GM12874 (cell line): ENCODE measurements around the gene NRP1.

ENCODE experiments used
- TF ChIP-seq, protein P1 (sequence below): IDR thresholded peaks from 2 replicates; pipeline ENCODE4 v1.5.1; 2011; ENCODE audit warnings: low read depth, mild to moderate bottlenecking, control low read depth, low read length, moderate library complexity; ENCODE audit not compliant: insufficient read depth

NRP1 gene

DNA sequence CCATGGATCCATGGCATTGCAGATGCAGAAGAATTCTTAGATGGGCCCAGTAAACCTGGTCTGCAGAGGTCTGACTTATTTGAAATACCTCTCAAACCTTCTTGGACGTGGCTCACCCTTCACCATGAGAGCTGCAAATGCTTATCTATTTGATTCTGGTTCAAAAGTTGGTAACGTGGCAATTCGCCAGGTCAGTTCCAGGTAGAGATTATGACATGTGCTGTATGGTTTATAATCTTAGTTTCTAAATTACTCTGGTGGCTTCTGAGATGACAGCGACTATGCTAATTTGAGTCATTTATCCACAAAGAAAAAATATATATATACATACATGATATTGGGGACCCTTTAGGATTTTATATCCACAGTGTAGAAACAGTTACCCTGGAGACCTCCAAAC lies 68.8 kb downstream of the NRP1 start:
- TF ChIP-seq, protein P1, sequence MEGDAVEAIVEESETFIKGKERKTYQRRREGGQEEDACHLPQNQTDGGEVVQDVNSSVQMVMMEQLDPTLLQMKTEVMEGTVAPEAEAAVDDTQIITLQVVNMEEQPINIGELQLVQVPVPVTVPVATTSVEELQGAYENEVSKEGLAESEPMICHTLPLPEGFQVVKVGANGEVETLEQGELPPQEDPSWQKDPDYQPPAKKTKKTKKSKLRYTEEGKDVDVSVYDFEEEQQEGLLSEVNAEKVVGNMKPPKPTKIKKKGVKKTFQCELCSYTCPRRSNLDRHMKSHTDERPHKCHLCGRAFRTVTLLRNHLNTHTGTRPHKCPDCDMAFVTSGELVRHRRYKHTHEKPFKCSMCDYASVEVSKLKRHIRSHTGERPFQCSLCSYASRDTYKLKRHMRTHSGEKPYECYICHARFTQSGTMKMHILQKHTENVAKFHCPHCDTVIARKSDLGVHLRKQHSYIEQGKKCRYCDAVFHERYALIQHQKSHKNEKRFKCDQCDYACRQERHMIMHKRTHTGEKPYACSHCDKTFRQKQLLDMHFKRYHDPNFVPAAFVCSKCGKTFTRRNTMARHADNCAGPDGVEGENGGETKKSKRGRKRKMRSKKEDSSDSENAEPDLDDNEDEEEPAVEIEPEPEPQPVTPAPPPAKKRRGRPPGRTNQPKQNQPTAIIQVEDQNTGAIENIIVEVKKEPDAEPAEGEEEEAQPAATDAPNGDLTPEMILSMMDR, result no peak

DNA sequence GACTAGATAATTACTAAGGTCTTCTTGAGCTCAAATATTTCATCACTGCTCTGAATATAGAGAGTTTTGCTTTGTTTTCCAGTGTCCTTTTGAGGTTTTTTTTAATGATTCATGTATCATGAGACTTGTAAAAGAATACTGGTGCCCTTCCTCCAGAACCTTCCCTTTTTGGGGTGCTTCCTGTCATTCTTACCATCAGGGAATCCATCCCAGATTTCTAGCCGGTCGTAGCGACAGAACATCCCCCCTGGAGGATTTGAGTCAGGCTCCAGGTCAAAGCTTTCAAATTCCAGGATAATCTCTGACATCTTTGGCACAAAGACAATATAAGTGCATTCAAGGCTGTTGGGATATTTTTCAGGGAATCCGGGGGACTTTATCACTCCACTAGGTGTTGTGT lies 71.0 kb downstream of the NRP1 start:
- TF ChIP-seq, protein P1, result no peak

DNA sequence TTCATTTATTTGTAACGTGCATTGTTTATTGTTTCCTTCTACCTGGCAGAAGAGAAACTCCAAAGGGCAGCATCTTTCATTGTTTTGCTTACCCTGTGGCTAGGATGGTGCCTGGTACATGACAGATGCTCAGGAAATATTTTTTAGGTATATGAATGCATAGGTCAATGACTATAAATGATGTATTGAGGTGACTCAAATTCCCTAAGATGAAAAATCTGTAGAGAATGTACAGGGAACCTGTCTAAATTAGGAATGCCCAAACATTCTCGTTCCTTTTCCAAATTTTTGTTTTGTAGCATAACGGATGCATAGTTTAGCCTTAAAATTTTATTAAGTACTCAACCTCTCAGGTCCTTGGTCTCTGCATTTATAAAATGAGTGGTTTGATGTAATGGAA lies 71.6 kb downstream of the NRP1 start:
- TF ChIP-seq, protein P1, result no peak

DNA sequence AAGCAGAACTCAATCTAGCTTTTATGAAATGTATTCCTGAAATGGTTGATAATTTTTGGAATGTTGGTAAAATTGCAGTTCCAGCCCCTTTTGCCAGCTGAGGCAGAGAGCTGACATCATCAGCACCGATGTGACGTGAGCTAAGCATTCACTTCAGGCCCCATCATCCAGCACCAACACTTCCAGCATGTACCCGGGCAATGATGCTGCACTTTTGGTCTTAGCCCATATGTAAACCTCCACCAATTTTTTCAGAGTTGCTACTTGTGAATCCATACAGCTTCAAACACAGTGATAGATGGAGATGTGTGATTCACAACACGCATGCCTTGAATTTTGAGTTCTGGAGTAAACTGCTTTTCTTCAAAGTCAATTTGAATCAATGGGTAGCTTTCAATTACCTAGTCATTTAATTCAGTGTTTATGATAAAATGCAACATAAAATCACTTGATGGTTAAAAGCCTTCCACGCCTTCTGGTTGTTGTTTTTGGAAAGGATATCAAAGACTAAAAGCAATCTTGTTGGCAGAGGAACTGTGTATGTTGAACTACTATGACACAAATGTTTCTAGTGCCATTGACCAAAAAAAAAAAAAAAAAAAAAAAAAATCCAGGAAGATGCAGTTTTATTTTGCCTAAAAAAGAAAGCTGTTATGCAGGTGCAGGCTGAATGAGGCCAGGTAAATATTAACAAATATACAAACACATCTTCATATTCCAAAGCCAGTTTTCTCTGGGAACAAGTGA lies 73.9 kb downstream of the NRP1 start:
- TF ChIP-seq, protein P1, result no peak

DNA sequence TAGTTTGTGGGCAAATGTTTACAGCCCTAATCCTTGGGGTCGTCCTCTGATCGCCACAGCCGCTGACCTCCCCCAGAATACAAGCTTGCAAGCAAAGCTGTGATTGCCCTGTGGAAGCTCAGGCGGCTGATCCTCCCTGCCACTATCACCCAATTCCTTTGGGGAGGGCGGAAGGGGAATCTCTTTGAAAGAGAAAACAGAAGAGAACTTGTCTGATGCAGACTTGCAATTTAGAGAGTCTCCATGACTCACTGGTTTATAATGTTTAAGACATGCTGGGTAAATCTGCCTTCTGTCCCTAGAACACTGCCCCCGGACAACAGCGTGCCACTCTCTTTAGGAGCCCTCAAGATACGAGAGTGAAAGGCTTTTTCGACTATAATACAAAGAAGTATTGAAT lies 75.5 kb downstream of the NRP1 start:
- TF ChIP-seq, protein P1, result no peak

DNA sequence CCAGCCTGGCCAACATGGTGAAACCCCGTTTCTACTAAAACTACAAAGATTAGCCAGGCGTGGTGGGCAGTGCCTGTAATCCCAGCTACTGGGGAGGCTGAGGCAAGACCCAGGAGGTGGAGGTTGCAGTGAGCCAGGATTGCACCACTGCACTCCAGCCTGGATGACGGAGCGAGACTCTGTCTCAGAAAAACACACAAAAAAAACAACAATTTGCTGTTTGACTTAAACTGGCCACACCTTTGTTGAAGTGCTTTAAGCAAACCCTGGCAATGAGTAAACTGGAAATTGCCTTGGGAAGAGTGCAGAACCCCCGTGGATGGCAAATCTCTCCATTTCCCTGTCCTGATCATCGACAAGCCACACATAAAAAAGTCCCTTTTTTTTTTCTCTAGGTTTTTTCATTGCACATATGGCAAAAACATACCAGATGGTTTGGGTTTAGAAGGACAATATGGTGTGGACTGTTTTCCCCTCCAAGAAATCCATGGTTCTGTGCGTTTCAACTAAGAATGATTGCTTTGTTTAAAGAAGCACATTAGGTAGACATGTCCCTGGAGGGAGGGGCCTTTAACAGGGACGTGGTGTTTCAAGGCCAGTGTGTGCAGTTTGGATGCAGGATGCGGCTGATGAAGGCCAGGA lies 76.9 kb downstream of the NRP1 start:
- TF ChIP-seq, protein P1, result no peak

DNA sequence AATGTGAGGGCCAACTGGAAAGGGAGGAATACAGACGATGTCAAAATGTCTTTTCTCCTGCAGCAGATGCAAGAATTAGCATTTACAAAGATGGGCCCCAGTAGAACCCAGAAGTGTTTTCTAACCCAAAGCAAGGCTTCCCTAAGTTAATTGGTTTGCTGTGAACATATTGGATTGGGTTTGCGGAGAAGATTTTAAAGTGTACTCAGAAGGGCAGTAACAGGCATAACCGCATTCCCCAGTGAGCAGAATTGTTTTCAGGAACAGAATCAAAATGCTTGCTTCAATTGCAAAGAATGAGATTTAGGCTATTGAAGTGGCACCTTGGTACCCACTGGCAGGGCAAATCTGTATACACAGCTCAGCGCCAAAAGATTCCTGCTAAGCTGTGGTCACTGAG lies 78.0 kb downstream of the NRP1 start:
- TF ChIP-seq, protein P1, result no peak
